GM18505 (cell line): ENCODE data around the gene NOP9.
"Not testable (repeated sequence)": the region's sequence is repeated elsewhere in the genome, so short reads cannot be mapped to it uniquely, and the experiment has no call there.

Experiments used
- ATAC-seq: cut with Tn5 transposase; IDR thresholded peaks from one replicate; pipeline ENCODE4 v1.9.1; 2021; ENCODE audit not compliant: unreplicated experiment
- POLR2A ChIP-seq: IDR thresholded peaks from 4 replicates; pipeline ENCODE4 v1.6.1; 2011; ENCODE audit warnings: borderline replicate concordance; ENCODE audit not compliant: insufficient read depth, insufficient read length; ENCODE audit errors: extremely low read depth

NOP9 gene

GRCh38 chr14:24337144-24337823 lies 37.6 kb downstream of the NOP9 start:
- no peak for ATAC-seq
- TF ChIP-seq POLR2A, result no peak

GRCh38 chr14:24337824-24338175 lies 38.1 kb downstream of the NOP9 start:
- no peak for ATAC-seq
- TF ChIP-seq POLR2A, result no peak

GRCh38 chr14:24338843-24339242 lies 39.2 kb downstream of the NOP9 start:
- ATAC-seq, result no peak
- no peak for TF ChIP-seq POLR2A

- TF ChIP-seq POLR2A, result peak; percentile 73
- peak; percentile 82 for ATAC-seq
Observed at GRCh38 chr14:24339284-24340151, 39.9 kb downstream of the NOP9 start, which contains the start of gene RIPK3. RIPK3 (minus strand) TSS chr14:24339991; CDS start chr14:24339826, 165 bp downstream.

GRCh38 chr14:24340606-24341005 lies 41.0 kb downstream of the NOP9 start:
- no peak for ATAC-seq
- no peak for TF ChIP-seq POLR2A

- ATAC-seq, result no peak
- TF ChIP-seq POLR2A, result no peak
Observed at GRCh38 chr14:24342889-24343288, 43.2 kb downstream of the NOP9 start.

GRCh38 chr14:24343795-24344660 lies 44.4 kb downstream of the NOP9 start:
- ATAC-seq, result no peak
- no peak for TF ChIP-seq POLR2A

- ATAC-seq, result no peak
- TF ChIP-seq POLR2A, result no peak
Observed at GRCh38 chr14:24347134-24347533, 47.5 kb downstream of the NOP9 start.

- no peak for TF ChIP-seq POLR2A
- no peak for ATAC-seq
Observed at GRCh38 chr14:24348186-24348585, 48.5 kb downstream of the NOP9 start.

- ATAC-seq, result no peak
Observed at GRCh38 chr14:24349742-24350141, 50.1 kb downstream of the NOP9 start.

GRCh38 chr14:24351517-24351916 lies 51.9 kb downstream of the NOP9 start:
- ATAC-seq, result no peak
- no peak for TF ChIP-seq POLR2A

More at GRCh38 chr14:24349742-24350141, 50.1 kb downstream of the NOP9 start:
- no peak for TF ChIP-seq POLR2A

GRCh38 chr14:24353559-24354481 lies 54.2 kb downstream of the NOP9 start:
- TF ChIP-seq POLR2A, result no peak
- no peak for ATAC-seq

- ATAC-seq, result not testable (repeated sequence)
Observed at GRCh38 chr14:24354482-24354825, 54.8 kb downstream of the NOP9 start.

- ATAC-seq, result no peak
- TF ChIP-seq POLR2A, result no peak
Observed at GRCh38 chr14:24355009-24355408, 55.4 kb downstream of the NOP9 start.
